ENCODE results near the gene CNTFR.

GRCh38 chr9:34514401-34514800, 75.1 kb downstream of the CNTFR start:
- no peak for TF ChIP-seq CTCF (IDR thresholded peaks at IDR 0.05)
- no peak for TF ChIP-seq POLR2A (IDR thresholded peaks at IDR 0.05)
